Sciatic nerve (tissue), 2 donors: ENCODE measurements around the gene POLG2. TPM values are rescaled to one million over a fixed set of nuclear protein-coding genes. Genes with fewer than 3 reads are reported as not detected.
"Not testable (repeated sequence)": the region's sequence is repeated elsewhere in the genome, so short reads cannot be mapped to it uniquely, and the experiment has no call there.

Experiments used
- ATAC-seq: fragments of 200-7000 bp; cut with Tn5 transposase; one replicate; pipeline ENCODE4 v1.9.1; 2020; ENCODE audit warnings: mild to moderate bottlenecking, moderate library complexity
- DNase-seq: peaks from one replicate; pipeline ENCODE4 v3.0.0-alpha.2; 2020; ENCODE audit warnings: low spot score
- intact Hi-C: fragments of 100-400 bp; cut with DNase I; formaldehyde crosslinking; loops from one replicate; pipeline ENCODE4 v1.14.2; 2022
- microRNA-seq: library from miRNA; unstranded; fragments of <30 nt; microRNA quantifications from one replicate; pipeline ENCODE4 v1.2.0, GENCODE V29; 2020
- total RNA-seq: library from RNA; stranded (reverse); fragmentation: NEBNext Ultra II Directional; extraction: Animal tissue kit (Norgen Biotek cat#: 25700); gene quantifications from one replicate; pipeline ENCODE4 v1.2.1, GENCODE V29; 2021
- donor health status: DM: no; HTN: no; CAD: no.
- donor health status: DM: no; HTN: no; CAD: no.

POLG2 gene
- total RNA-seq, 1 donor from 2014 or later = 19.4 TPM

DNA sequence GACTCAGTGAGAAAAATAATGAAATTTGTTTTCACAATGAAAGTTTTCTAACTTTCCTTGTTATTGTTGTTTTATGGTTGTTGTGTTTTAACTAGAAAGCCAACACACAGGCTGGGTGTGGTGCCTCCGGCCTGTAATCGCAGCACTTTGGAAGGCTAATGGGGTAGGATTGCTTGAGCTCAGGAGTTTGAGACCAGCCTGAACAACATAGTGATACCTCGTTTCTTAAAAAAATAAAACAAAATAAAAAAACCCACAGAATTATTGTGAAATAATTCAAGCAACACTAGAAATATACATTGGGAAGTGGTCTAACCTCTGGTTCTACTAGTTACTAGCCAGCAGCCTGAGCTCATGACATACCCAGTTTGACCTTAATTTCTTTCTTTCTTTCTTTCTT is 47.3 kb downstream of the POLG2 start:
- intact Hi-C loops = no loop called here
- no peak for DNase-seq
- ATAC-seq = peak; percentile 55

DNA sequence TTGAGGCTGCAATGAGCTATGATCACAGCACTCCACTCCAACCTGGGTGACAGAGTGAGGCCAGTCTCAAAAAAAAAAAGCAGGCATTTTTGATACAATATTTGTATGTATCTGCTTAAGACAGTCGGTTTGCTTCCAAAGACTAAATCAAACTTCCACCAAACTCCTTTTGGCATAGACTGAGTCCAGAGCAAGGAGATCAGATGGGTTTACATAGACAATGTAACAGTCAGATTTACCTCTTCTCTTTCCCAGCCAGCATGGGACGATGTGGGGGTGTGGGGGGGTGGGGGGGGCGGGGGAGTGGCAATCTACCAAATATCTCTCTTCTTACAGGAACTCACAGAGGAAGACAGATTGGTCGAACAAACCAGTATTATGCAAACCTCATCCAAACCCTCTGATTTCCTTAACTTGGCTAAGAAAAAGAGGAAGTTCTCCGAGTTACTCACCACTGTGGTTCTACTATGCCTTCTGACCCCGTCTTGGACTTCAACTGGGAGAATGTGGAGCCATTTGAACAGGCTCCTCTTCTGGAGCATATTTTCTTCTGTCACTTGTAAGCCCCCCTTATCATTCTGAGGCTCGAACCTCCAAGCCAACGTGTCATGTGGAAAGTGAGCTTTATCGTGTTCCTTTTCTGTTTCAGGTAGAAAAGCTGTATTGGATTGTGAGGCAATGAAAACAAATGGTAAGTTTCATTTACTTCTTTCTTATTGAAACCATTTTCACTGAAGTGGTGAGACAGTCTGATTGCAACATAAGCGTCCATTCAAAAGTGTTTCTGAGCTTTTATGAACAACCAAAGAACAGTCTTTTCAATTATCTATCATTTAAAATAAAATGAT is 48.0 kb downstream of the POLG2 start, which contains the start of gene MILR1:
TSS of gene MILR1 (plus strand) at position 451 of the 848 bp plus-strand sequence. CDS start at position 505, 54 bp downstream.
- intact Hi-C loops = no loop called here
- ATAC-seq (peak; percentile 98), DNase-seq (no peak)

DNA sequence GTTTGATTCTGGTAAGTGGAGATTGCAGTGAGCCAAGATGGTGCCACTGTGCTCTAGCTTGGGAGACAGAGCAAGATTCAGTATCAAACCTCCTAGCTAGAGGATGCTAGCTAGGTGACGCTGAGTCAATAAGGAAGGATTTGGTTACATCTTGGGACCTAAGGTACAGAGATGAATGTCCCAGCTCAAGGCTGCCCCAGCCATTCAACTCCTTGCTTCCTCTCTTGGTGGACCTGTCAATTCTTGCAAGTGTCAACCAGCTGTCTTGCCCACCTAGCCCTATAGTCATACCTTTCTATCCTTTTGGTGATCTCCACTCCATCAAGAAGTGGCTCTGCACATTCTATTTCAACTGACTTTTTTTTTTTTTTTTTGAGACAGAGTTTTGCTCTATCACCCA is 49.3 kb downstream of the POLG2 start:
- intact Hi-C loops = no loop called here
- no peak for ATAC-seq
- DNase-seq = no peak

DNA sequence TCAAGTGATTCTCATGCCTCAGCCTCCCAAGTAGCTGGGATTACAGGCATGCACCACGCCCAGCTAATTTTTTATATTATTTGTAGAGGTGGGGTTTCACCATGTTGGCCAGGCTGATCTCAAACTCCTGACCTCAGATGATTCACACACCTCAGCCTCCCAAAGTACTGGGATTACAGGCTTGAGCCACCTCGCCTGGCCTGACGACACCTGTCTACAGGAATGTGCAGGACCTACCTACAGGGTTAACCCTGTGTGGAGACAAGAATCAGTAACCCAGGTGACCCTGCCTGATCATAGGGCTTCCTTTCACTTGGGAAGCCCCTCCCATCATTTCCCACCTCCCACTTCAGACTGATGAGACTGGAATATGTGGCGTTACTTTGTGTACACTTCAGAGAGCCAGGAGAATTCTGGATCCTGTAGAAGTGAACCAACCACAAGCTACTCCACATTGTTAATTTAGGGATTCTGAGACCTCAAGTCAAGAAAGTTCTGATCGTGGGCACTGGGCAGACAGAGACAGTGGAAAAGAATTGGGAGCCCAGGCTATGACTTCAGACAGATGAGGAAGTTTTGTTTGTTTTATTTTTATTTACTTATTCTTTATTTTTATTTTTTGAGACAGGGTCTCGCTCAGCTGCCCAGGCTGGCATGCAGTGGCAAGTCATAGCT is 53.6 kb downstream of the POLG2 start:
- ATAC-seq (peak; percentile 11), DNase-seq (no peak)
- intact Hi-C loops = no loop called here

DNA sequence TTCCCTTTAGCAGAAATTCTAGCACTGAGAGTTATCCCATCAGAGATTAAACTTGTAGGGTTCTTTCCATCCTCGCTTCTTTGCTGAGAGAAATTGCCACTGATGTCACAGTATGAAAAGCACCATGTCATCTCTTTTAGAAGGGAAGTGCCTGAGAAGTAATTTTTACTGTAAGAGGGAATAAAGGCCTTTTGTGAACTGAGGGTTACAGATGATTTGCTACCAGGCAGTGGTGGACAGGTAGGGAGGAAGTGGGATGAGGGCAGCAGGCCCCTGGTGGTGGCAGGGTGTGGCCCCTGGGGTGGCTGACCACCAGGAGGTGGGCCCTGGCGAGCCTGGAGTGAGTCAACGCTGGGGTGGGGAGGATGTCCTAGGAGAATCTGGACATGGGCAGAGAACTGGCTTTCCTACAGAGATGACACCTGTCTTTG is 54.3 kb downstream of the POLG2 start:
- no peak for DNase-seq
- ATAC-seq = peak; percentile 67
- intact Hi-C loops = no loop called here

DNA sequence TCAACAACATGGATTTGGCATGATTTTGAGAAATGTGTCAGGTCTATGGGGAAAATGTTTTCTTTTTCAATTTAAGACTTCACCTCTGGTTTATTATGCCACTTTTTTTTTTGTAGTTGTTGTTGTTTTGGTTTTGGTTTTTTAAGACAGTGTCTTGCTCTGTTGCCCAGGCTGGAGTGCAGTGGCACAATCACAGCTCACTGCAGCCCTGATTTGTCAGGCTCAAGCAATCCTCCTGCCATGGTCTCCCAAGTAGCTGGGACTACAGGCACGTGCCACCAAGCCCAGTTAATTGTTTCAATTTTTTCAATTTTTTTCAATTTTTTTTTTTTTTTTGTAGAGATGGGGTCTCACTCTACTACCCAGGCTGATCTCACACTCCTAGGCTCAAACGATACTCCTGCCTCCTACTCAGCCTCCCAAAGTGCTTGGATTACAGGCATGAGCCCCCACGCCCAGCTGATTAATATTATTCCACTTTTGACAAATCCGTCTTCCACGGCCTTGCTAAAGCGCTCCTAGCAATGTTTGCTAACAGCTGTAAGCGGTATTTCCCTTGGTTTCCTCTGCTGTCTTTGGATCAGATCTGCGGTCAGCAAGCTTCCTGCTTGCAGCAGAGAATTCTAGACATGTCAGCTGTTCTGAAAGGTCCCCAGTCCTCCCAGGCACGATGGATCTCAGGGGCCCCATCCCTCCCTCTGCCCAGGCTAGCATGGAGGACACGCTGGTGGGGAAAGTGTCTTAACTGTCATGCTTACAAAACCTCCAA is 54.9 kb downstream of the POLG2 start:
- no peak for DNase-seq
- peak; percentile 88 for ATAC-seq
- intact Hi-C loops = no loop called here

DNA sequence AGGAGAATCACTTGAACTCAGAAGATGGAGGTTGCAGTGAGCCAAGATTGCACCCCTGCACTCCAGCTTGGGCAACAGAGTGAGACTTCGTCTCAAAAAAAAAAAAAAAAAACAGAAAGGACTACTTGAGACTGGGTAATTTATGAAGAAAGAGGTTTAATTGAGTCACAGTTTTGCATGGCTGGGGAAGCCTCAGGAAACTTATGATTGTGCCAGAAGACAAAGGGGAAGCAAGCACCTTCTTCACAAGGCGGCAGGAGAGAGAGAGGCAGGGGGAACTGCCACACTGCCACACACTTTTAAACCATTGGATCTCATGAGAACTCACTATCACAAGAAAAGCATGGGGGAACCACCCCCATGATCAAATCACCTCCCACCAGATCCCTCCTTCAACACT is 56.9 kb downstream of the POLG2 start:
- ATAC-seq (no peak), DNase-seq (no peak)
- intact Hi-C loops = no loop called here

DNA sequence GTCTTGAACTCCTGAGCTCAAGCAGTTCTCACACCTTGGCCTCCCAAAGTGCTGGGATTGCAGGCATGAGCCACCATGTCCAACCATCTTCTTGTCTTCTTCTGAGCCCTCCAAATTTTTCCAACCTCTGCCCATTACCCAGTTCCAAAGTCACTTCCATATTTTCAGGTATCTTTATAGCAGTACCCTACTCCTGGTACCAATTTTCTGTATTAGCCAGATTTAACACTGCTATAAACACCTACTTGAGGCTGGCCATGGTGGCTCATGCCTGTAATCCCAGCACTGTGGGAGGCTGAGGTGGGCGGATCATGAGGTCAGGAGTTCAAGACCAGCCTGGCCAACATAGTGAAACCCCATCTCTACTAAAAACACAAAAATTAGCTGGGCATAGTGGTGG is 57.3 kb downstream of the POLG2 start:
- ATAC-seq, DNase-seq, intact Hi-C loops: not testable (repeated sequence)

DNA sequence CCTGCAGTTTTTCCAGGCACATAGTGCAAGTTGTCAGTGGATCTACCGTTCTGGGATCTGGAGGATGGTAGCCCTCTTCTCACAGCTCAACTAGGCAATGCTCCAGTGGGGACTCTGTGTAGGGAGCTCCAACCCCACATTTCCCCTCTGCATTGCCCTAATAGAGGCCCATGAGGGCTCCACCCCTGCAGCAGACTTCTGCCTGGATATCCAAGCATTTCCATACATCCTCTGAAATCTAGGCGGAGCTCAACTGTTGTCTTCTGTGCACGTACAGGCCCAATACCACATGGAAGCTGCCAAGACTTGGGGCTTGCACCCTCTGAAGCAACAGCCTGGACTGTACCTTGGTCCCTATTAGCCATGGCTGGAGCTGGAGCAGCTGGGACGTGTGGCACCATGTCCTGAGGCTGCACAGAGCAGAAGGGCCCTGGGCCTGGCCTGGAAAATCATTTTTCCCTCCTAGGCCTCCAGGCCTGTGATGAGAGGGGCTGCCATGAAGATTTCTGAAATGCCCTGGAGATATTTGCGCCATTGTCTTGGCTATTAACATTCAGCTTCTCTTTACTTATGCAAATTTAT is 58.8 kb downstream of the POLG2 start:
- ATAC-seq (no peak), DNase-seq (no peak)
- intact Hi-C loops = no loop called here

DNA sequence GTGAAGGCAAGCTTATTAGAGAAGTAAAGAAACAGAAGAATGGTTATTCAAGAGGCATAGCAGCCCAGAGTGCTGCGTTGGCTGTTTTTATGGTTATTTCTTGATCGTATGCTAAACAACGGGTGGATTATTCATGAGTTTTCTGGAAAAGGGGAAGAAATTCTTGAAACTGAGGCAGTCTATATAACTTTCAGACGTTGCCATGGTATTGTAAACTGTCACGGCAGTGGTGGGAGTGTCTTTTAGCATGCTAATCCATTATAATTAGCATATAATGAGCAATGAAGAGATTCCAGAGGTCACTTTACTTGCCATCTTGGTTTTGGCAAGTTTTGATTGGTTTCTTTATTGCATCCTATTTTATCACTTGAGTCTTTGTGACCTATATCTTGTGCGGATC is 65.3 kb downstream of the POLG2 start:
- intact Hi-C loops = no loop called here
- ATAC-seq (no peak), DNase-seq (no peak)

DNA sequence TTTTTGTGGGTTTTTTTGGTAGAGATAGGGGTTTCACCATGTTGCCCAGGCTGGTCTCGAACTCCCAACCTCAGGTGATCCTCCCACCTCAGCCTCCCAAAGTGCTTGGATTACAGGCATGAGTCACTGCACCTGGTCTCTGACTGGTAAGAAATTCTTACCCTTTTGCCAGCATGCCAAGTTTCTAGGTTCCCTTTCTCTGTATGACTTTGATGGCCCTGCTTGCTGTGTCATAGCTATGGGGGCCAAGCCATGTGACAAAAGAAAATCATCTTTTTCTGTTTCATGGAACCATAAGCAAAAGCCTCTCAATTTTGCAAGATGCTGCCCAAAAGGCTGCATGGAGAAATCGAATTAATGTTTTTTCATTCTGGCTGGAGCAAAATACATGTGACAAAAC is 66.8 kb downstream of the POLG2 start:
- DNase-seq, ATAC-seq, intact Hi-C loops: not testable (repeated sequence)

DNA sequence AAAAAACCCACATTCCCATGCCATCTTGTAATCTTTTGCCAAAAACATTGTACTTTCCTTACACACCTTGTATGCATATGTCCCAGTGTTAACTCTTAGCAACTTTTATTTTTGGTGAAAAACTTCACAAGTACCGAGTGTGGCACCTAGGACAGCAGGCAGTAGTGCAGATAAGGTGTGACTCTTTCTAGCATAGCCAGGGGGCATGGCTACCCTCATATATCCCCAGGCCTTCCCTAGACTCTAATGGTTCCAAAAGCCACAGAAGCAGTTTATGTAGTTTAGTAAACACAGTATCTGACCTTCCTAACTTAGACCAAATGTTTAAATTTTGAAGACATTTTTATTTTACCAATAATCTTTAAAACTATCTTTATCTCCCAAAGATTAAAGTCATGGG is 68.4 kb downstream of the POLG2 start:
- DNase-seq = no peak
- ATAC-seq = no peak
- intact Hi-C loops = no loop called here

Small RNAs within 50 kb of the gene (microRNA-seq; reads per million reads assigned to microRNA genes)
- gene MIR3064 (2.5 reads per million), gene MIR5047 (not detected)

Other genes with a start within 250 kb of the POLG2 start
- gene TEX2, start 233.8 kb downstream of the POLG2 start, total RNA-seq = 39.5 TPM
- 351 TPM for gene PECAM1, start 106.2 kb downstream of the POLG2 start, total RNA-seq
- 13.5 TPM for gene MILR1, start 47.9 kb downstream of the POLG2 start, total RNA-seq
- 667 TPM for gene DDX5, start 9.2 kb upstream of the POLG2 start, total RNA-seq
- 72.0 TPM for gene CEP95, start 9.9 kb upstream of the POLG2 start, total RNA-seq
- gene SMURF2, start 165.3 kb upstream of the POLG2 start, total RNA-seq = 29.8 TPM